D721Med (cell line): Measurements from ENCODE around the gene TPGS2.
"Not testable (repeated sequence)": the region's sequence is repeated elsewhere in the genome, so short reads cannot be mapped to it uniquely, and the experiment has no call there.

ENCODE experiments used
- DNase-seq: peaks from one replicate; pipeline ENCODE4 v3.0.0; 2011; ENCODE audit warnings: low spot score; ENCODE audit not compliant: insufficient read length
- FAIRE-seq: peaks from 2 replicates; lab custom pipeline; 2011; peaks lifted over from hg19 to GRCh38; lab: Jason Lieb, UNC
- CTCF ChIP-seq: IDR thresholded peaks from 2 replicates; pipeline ENCODE4 v1.5.1; 2012; ENCODE audit warnings: mild to moderate bottlenecking, control low read depth; ENCODE audit not compliant: insufficient read depth; ENCODE audit errors: missing control alignments

Gene TPGS2

GRCh38 chr18:36769611-36770314 lies 59.0 kb downstream of the TPGS2 start:
- TF ChIP-seq CTCF: peak; percentile 39
- no peak for FAIRE-seq
- no peak for DNase-seq

- FAIRE-seq: no peak
- no peak for TF ChIP-seq CTCF
- no peak for DNase-seq
These were observed 59.6 kb downstream of the TPGS2 start for GRCh38 chr18:36769172-36769571.

GRCh38 chr18:36766836-36767235 lies 62.0 kb downstream of the TPGS2 start:
- no peak for FAIRE-seq
- no peak for DNase-seq
- no peak for TF ChIP-seq CTCF

- not testable (repeated sequence) for DNase-seq, FAIRE-seq
These were observed 65.8 kb downstream of the TPGS2 start for GRCh38 chr18:36762965-36763364.

- DNase-seq: no peak
- TF ChIP-seq CTCF: no peak
- FAIRE-seq: no peak
These were observed 66.7 kb downstream of the TPGS2 start for GRCh38 chr18:36762074-36762473.

- FAIRE-seq: no peak
- TF ChIP-seq CTCF: no peak
- no peak for DNase-seq
These were observed 67.6 kb downstream of the TPGS2 start for GRCh38 chr18:36761186-36761698.

- no peak for TF ChIP-seq CTCF
- no peak for DNase-seq
- no peak for FAIRE-seq
These were observed 68.2 kb downstream of the TPGS2 start for GRCh38 chr18:36760598-36760997.
